ENCODE results near the gene VWA3B. TPM values are rescaled to one million over a fixed set of nuclear protein-coding genes. Genes with fewer than 3 reads are reported as not detected.

The VWA3B gene
- total and polyA plus RNA-seq, 5 experiments from 2014 or later = 0.63 TPM; not detected in 4

DNA sequence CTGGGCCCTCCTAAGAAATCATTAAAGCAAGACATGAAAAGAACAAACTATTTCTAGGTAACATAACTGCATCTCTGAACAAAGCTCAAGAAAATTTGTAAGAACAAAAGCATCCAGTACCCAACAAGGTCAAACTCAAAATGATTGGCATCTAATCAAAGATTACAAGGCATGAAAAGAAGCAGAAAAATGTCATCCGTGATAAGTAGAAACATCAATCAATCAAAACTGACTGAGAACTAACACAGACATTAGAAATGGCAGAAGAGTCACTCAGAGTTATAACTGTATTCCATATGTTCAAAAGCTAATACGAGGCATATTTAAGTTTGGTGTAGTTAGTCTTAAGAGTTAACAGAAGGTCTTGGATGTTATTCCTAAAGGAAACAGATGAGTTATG, 80.9 kb downstream of the VWA3B start:
- H3K4me3 Mint-ChIP-seq = no peak overlapping the region
- H3K27ac Mint-ChIP-seq = no peak overlapping the region
- POLR2A ChIA-PET = no interaction called here
- peaks cover 0 to 7% (median 0%) of the 10 kb centered on the region in 9 donors for H3K9me3 Mint-ChIP-seq
- DNase-seq (no peak), ATAC-seq (no peak)
- H3K4me1 Mint-ChIP-seq = no peaks in the 10 kb centered on the region
- H3K36me3 Mint-ChIP-seq = peaks cover 0 to 5% (median 0%) of the 10 kb centered on the region in 3 donors
- H3K27me3 Mint-ChIP-seq = peaks cover 20 to 61% (median 41%) of the 10 kb centered on the region in 5 donors

DNA sequence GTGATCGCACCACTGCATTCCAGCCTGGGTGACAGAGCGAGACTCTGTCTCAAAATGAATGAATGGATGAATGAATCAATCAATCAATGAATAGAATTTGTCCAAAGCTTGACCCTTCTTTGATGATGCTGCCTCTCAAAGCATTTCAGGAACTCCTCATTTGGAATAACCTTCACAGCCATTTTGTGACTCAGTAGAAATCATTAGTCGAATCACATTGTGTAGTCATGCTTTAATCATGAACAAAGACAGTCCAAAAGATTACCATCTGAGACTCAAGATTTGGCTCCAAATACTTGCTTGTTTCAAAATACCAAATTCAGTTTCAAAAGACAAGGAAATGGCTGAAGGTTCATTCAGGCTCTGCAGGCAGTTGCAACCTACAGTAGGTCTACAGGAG, 83.1 kb downstream of the VWA3B start:
- H3K27me3 Mint-ChIP-seq = peaks cover 17 to 51% (median 41%) of the 10 kb centered on the region in 5 donors
- H3K4me3 Mint-ChIP-seq = no peak overlapping the region
- H3K36me3 Mint-ChIP-seq = peaks cover 0 to 5% (median 0%) of the 10 kb centered on the region in 3 donors
- H3K4me1 Mint-ChIP-seq = no peaks in the 10 kb centered on the region
- no peak for DNase-seq
- no peak for ATAC-seq
- H3K27ac Mint-ChIP-seq = no peak overlapping the region
- H3K9me3 Mint-ChIP-seq = peaks cover 0 to 7% (median 0%) of the 10 kb centered on the region in 9 donors
- POLR2A ChIA-PET = no interaction called here

DNA sequence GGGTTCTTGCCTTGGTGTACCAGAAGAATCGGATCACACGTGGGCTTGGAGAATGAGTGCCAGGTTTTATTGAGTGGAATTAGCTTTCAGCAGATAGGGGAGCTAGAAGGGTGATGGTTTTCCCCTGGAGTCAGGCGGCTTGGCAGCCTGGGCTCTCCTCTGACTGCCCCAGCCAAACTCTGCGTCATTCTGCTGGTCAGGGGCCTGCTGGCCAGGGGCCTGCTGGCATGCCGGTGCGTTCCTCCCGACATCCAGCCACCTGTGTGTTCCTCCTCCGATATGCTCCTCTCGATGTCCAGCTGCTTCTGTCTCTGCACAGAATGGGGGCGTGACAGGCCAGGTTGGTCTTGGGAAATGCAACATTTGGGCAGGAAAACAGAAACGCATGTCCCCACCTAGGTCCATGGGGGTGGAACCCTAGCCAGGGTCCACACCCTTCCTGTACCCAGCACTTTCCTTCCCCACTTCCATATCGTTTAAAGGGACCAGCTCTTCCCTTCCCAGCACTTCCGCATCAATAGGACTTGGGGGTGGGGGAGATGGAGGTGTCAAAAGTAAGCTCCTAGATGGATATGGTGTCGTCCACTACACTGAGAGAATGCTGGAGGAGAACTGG, 85.3 kb downstream of the VWA3B start:
- no peak for ATAC-seq
- H3K9me3 Mint-ChIP-seq = peaks cover 0 to 7% (median 0%) of the 10 kb centered on the region in 9 donors
- POLR2A ChIA-PET = no interaction called here
- peaks cover 0 to 5% (median 0%) of the 10 kb centered on the region in 3 donors for H3K36me3 Mint-ChIP-seq
- H3K27ac Mint-ChIP-seq = no peak overlapping the region
- H3K27me3 Mint-ChIP-seq = peaks cover 14 to 49% (median 46%) of the 10 kb centered on the region in 5 donors
- no peak overlapping the region for H3K4me3 Mint-ChIP-seq
- no peaks in the 10 kb centered on the region for H3K4me1 Mint-ChIP-seq
- no peak for DNase-seq

DNA sequence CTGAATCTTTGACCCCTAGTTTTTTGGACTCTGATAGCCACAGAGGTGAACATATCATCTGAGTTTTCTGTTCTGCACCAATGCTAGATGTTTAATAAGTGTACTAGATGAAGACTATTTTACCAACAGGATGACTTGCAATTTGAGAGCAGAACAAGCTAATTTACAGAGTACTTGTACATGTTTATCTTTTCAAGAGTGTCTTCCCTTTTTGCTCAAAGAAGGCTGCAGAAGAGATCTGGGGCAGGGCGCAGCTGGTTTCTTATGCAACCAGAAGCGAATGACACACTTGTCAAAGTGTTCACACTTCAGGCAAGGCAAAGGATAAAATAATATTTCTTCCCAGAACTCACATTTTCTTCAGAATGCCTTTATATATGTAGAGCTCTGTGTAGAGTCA, 86.0 kb downstream of the VWA3B start:
- no peak overlapping the region for H3K27ac Mint-ChIP-seq

DNA sequence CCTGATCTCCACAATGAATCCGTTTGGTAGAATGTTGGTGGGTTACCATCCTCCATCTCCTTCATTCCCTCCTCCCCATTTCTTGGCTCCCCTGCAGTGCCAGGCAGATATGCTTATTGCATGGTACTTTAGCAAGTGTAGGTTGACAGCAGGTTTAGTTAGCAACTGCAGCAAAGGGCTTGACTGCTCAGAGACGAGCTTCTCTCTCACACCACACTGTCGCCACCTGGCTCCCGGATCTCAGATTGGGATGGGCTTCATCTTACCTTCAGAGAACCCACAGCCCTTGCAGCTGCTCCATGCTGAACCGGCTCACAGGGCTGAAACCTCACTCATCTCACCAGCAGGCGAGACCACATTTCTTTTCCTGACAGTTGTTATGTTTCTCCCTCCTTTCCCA, 88.8 kb downstream of the VWA3B start:
- Mint-ChIP-seq H3K4me3 (no peak overlapping the region), H3K27ac (no peak overlapping the region), H3K36me3 (peaks cover 0 to 5% (median 0%) of the 10 kb centered on the region in 3 donors), H3K4me1 (peaks cover 0 to 2% (median 0%) of the 10 kb centered on the region in 4 donors), H3K27me3 (peaks cover 21 to 70% (median 52%) of the 10 kb centered on the region in 5 donors), H3K9me3 (peaks cover 0 to 5% (median 0%) of the 10 kb centered on the region in 9 donors)
- ATAC-seq = peak in 1 of 2 donors; percentile 43
- POLR2A ChIA-PET = no interaction called here
- DNase-seq = peak in 2 of 10 donors; percentile 1 to 7

More for the DNA sequence above, 86.0 kb downstream of the VWA3B start:
- POLR2A ChIA-PET = no interaction called here
- Mint-ChIP-seq H3K9me3 (peaks cover 0 to 7% (median 0%) of the 10 kb centered on the region in 9 donors), H3K36me3 (peaks cover 0 to 5% (median 0%) of the 10 kb centered on the region in 3 donors), H3K4me1 (no peaks in the 10 kb centered on the region), H3K27me3 (peaks cover 14 to 53% (median 46%) of the 10 kb centered on the region in 5 donors), H3K4me3 (no peak overlapping the region)
- ATAC-seq (no peak), DNase-seq (no peak)

DNA sequence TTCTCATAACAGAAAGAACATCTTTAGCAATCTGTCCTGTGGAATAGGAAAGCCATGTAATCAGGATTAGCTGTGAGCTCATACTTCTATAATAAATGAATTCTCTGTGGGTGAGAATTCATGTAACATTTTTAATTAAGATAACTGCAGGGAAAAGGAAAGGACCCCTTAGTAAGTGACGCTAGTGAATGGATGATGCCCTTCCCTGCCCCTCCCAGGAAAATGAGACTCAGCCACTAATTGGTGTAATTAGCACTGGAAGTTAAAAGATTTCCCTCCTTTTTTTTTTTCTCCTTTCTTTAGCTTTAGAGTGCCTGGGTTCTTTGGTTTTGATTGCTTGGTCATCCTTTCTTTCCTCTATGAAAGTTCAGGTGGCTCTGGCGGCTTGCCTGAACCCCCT, 90.3 kb downstream of the VWA3B start:
- Mint-ChIP-seq H3K4me1 (peaks cover 0 to 2% (median 0%) of the 10 kb centered on the region in 4 donors), H3K27me3 (peaks cover 19 to 65% (median 48%) of the 10 kb centered on the region in 5 donors), H3K36me3 (no peaks in the 10 kb centered on the region), H3K27ac (peak overlapping the region in 1 of 10 donors; percentile 21), H3K4me3 (no peak overlapping the region), H3K9me3 (no peaks in the 10 kb centered on the region)
- ATAC-seq = no peak
- POLR2A ChIA-PET = no interaction called here
- DNase-seq = no peak

DNA sequence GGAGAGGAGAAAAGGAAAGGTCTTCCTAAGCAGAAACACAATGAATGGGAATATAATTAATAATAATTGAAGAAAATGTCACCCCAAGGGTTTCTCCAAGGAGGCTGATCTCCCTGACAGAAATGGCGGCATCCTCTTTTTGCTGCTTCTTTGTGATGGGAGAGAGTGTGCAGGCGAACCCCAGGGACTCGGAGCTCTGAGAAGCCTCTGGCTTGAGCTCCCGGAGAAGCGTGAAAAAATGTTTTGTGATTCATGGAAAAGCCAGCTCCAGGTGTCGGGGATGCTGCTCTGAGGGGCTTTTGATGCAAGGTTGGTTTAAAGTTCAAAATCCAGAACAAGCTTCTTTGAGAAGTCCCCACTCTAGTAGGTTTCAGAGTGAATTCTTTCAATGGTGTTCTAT, 91.0 kb downstream of the VWA3B start:
- no peak for DNase-seq
- Mint-ChIP-seq H3K4me3 (no peak overlapping the region), H3K4me1 (peaks cover 0 to 2% (median 0%) of the 10 kb centered on the region in 4 donors), H3K27me3 (peaks cover 19 to 58% (median 43%) of the 10 kb centered on the region in 5 donors), H3K9me3 (no peaks in the 10 kb centered on the region), H3K36me3 (no peaks in the 10 kb centered on the region), H3K27ac (no peak overlapping the region)
- ATAC-seq = no peak
- POLR2A ChIA-PET = no interaction called here

DNA sequence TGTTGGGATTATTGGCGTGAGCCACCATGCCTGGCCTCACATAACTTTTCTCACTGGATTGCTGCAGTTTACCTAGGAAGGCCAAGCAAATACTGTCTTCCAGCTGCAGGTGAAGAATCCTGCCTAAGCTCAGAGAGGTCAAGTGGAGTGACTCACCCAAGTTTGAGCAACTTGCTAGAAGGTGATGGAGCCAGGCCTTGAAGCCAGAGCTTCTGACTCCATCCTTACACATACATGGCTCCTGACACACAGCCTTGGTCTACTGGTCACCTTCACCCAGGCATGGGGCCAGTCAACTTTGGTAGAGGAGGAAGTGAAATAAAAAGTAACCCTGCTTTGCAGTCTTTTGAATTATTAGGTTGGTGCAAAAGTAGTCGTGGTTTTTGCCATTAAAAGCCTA, 93.5 kb downstream of the VWA3B start:
- Mint-ChIP-seq H3K27ac (no peak overlapping the region), H3K4me3 (no peak overlapping the region), H3K36me3 (no peaks in the 10 kb centered on the region), H3K27me3 (peaks cover 18 to 57% (median 37%) of the 10 kb centered on the region in 5 donors), H3K9me3 (no peaks in the 10 kb centered on the region), H3K4me1 (peaks cover 0 to 2% (median 0%) of the 10 kb centered on the region in 4 donors)
- ATAC-seq (no peak), DNase-seq (no peak)
- POLR2A ChIA-PET = no interaction called here

DNA sequence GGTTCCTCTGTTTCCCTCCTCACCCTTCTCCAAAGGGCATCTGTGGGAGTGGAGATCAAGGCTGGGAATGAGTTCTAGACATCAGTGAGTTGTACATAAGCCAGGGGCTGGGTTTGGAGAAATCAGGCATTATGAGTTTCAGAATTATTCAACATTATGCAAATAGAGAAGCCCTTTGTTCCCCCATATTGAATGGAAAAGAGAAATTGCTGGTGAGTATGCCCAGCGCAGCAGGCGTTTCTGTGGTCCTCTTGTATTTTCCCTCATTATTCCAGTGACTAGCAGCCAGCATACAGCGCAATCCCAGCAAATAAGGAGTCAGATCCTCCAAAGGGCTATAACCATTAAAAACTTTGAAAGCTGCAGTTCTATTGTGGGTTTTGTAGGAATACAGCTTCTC, 94.4 kb downstream of the VWA3B start:
- H3K27me3 Mint-ChIP-seq = peaks cover 16 to 49% (median 32%) of the 10 kb centered on the region in 5 donors
- H3K4me3 Mint-ChIP-seq = no peak overlapping the region
- POLR2A ChIA-PET = no interaction called here
- DNase-seq (no peak), ATAC-seq (no peak)
- H3K9me3 Mint-ChIP-seq = no peaks in the 10 kb centered on the region
- H3K27ac Mint-ChIP-seq = no peak overlapping the region
- H3K36me3 Mint-ChIP-seq = no peaks in the 10 kb centered on the region
- peaks cover 0 to 2% (median 0%) of the 10 kb centered on the region in 4 donors for H3K4me1 Mint-ChIP-seq

DNA sequence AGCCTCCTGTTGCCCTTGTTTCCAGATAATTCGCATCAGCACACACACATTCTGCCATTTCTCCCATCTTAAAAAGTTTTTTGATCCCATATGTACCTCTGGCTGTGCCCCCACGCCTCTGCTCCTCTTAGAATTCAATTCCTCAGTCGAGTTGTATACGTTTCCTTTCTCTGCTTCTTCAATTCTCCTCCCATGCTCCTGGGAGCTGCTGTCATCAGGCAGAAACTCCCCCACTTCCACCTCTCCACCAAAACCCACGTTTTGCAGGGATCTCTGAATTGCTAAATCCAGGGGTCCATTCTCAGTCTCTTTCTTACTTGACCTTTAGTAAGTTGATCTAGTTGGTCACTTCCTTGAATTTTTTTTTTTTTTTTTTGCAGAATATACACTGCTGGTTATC, 98.8 kb downstream of the VWA3B start:
- H3K9me3 Mint-ChIP-seq = no peaks in the 10 kb centered on the region
- H3K4me1 Mint-ChIP-seq = no peaks in the 10 kb centered on the region
- no peak overlapping the region for H3K4me3 Mint-ChIP-seq
- POLR2A ChIA-PET = no interaction called here
- DNase-seq (no peak), ATAC-seq (no peak)
- peaks cover 4 to 14% (median 8%) of the 10 kb centered on the region in 5 donors for H3K27me3 Mint-ChIP-seq
- H3K36me3 Mint-ChIP-seq = no peaks in the 10 kb centered on the region
- no peak overlapping the region for H3K27ac Mint-ChIP-seq

DNA sequence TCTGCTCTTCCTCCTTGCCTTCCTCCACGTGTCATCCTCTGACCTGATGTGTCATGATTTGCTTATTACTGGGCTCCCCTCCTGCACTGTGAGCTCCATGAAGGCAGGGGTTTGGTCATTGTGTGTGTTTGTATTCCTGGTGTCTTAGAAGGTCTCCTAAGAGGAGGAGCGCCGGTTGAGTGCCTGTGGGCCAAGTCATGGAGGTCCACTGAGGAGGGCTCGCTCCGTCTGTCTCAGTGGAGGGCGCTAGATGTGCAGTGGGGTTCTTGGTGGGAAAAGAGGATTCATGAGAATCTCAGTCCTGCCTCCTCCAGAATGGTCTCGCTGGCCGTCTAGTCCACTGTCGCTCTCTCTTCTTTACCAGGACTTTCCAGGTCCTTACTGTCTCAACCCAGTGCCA, 100.2 kb downstream of the VWA3B start:
- no peaks in the 10 kb centered on the region for H3K9me3 Mint-ChIP-seq
- no peak for ATAC-seq

DNA sequence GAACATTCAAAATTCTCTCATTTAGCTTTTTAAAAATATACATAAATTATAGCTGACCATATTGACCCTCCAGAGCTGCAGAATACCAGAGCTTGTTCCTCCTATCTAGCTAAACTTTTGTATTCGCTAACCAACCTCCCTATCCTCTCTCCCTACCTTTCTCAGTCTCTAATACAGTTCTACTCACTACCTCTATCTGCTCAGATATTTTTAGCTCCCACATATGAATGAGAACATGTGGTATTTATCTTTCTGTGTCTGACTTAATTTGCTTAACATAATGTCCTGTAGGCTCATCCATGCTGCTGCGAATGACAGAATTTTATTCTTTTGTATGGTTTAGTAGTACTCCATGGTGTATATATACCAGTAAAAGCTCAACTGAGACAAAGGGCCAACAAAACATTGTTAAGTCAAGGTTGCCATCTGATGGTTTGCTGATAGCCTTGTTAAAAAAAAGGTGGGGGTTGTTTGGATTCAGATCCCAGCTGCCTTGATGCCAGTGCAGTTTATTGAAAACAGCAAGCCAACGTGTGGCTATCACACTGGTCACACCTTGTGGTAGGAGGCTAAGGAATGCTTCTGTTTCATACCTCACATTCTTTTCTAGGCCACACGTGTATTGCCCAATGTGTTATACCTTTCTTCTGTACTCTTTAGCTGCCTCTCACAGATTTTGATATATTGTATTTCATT, 101.5 kb downstream of the VWA3B start:
- POLR2A ChIA-PET = no interaction called here
- DNase-seq = no peak
- Mint-ChIP-seq H3K36me3 (no peaks in the 10 kb centered on the region), H3K27me3 (peaks cover 0 to 2% (median 0%) of the 10 kb centered on the region in 5 donors), H3K27ac (no peak overlapping the region), H3K4me1 (no peaks in the 10 kb centered on the region), H3K9me3 (no peaks in the 10 kb centered on the region), H3K4me3 (no peak overlapping the region)
- no peak for ATAC-seq

More for the DNA sequence above, 100.2 kb downstream of the VWA3B start:
- H3K27me3 Mint-ChIP-seq = peaks cover 0 to 2% (median 0%) of the 10 kb centered on the region in 5 donors
- POLR2A ChIA-PET = no interaction called here
- H3K27ac Mint-ChIP-seq = no peak overlapping the region
- no peaks in the 10 kb centered on the region for H3K4me1 Mint-ChIP-seq
- H3K36me3 Mint-ChIP-seq = no peaks in the 10 kb centered on the region
- no peak overlapping the region for H3K4me3 Mint-ChIP-seq
- no peak for DNase-seq

DNA sequence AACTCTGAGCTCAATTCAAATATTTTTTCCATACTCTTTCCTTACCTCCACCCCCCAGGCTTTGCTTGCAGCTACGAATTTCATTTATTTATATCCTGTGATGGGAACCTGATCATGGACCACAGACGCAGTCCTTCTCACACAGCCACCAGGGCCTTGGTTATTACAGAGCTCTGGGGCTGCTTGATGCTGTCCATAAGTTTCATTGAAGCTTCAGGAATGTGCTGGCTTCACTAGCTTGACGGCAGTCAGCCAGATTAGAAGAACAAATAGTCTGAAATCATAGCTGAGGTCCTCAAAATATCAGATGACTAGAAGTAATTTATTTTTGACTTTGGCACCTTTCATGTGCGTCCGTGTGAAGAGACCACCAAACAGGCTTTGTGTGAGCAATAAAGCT, 104.9 kb downstream of the VWA3B start:
- POLR2A ChIA-PET = no interaction called here
- DNase-seq (no peak), ATAC-seq (no peak)
- Mint-ChIP-seq H3K27me3 (peaks cover 0 to 7% (median 0%) of the 10 kb centered on the region in 5 donors), H3K4me3 (no peak overlapping the region), H3K4me1 (no peaks in the 10 kb centered on the region), H3K36me3 (no peaks in the 10 kb centered on the region), H3K27ac (no peak overlapping the region), H3K9me3 (no peaks in the 10 kb centered on the region)
